HG02870 (cell line): ENCODE results near the gene ALG10B.

ENCODE experiments used
- ATAC-seq: cut with Tn5 transposase; IDR thresholded peaks from one replicate; pipeline ENCODE4 v1.9.1; 2021; ENCODE audit warnings: mild to moderate bottlenecking, moderate library complexity; ENCODE audit not compliant: unreplicated experiment

ALG10B gene

GRCh38 chr12:38373784-38374183, 57.2 kb downstream of the ALG10B start:
- ATAC-seq = no peak

DNA sequence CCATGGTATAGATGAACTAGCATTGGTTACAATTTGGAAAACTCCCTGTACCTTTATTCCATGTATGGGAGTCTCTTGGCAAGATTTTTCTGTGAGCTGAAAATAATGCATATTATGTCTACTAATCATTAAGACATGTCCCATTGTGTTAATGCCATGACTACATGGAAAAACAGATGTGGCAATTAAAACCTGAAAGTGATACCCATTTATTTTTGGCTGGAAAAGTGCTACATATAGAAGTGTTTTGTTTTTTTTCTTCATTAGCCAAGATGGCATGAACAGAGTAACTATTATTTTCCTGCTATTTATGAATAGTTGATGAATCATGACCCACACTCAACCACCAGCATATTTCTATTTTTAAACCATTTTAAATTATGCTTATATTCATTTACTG, 58.2 kb downstream of the ALG10B start:
- ATAC-seq = no peak
